HepG2 (cell line): Measurements from ENCODE around the gene COA3. TPM values are rescaled to one million over a fixed set of nuclear protein-coding genes. Genes with fewer than 3 reads are reported as not detected.

Experiments used
- IKZF5 ChIP-seq: IDR thresholded peaks from 2 replicates; pipeline ENCODE4 v1.6.1; 2018; ENCODE audit warnings: missing genetic modification reagents, mild to moderate bottlenecking, missing compliant biosample characterization
- LRRFIP1 ChIP-seq: sonication (generic); formaldehyde crosslinking; conservative IDR thresholded peaks from 2 replicates; pipeline ENCODE4 v1.4.0; 2020; ENCODE audit warnings: missing genetic modification reagents
- NR2F2 ChIP-seq: IDR thresholded peaks from 2 replicates; pipeline ENCODE4 v1.6.1; 2012; ENCODE audit warnings: low read depth, inconsistent platforms, borderline replicate concordance
- PAXIP1 ChIP-seq: sonication (generic); formaldehyde crosslinking; conservative IDR thresholded peaks from 2 replicates; pipeline ENCODE4 v1.4.0; 2020; ENCODE audit warnings: mild to moderate bottlenecking, missing genetic modification reagents, moderate library complexity
- PHB2 ChIP-seq: fragments of 450-650 bp; IDR thresholded peaks from 2 replicates; pipeline ENCODE4 v1.6.1; 2018; ENCODE audit not compliant: partially characterized antibody
- POGK ChIP-seq: sonication (generic); formaldehyde crosslinking; conservative IDR thresholded peaks from 2 replicates; pipeline ENCODE4 v1.8.0; 2022; ENCODE audit warnings: mild to moderate bottlenecking, moderate library complexity, missing genetic modification reagents
- SAFB2 ChIP-seq: sonication (generic); formaldehyde crosslinking; IDR thresholded peaks from 2 replicates; pipeline ENCODE4 v1.5.1; 2020; ENCODE audit warnings: missing genetic modification reagents, low read depth, mild to moderate bottlenecking, borderline replicate concordance
- SMARCE1 ChIP-seq: fragments of 450-650 bp; IDR thresholded peaks from 2 replicates; pipeline ENCODE4 v1.6.1; 2017; ENCODE audit warnings: borderline replicate concordance
- TARDBP ChIP-seq: sonication (generic); formaldehyde crosslinking; IDR thresholded peaks from 2 replicates; pipeline ENCODE4 v1.8.0; 2022; ENCODE audit warnings: mild to moderate bottlenecking, missing genetic modification reagents
- TCF12 ChIP-seq, 2 experiments: fragments of 450-650 bp in 1 of 2; sonication (generic) in 1 of 2; formaldehyde crosslinking in 1 of 2; IDR thresholded peaks; 2 replicates each; pipeline versions ENCODE4 v1.6.1 to v1.8.0; 2017 to 2022; ENCODE audit warnings: antibody characterized with exemption in 1 of 2, mild to moderate bottlenecking in 1 of 2, missing genetic modification reagents in 1 of 2, moderate library complexity in 1 of 2
- TIGD3 ChIP-seq: sonication (generic); formaldehyde crosslinking; IDR thresholded peaks from 2 replicates; pipeline ENCODE4 v1.5.1; 2020; ENCODE audit warnings: mild to moderate bottlenecking, missing genetic modification reagents, borderline replicate concordance
- ZNF101 ChIP-seq: sonication (generic); formaldehyde crosslinking; IDR thresholded peaks from 2 replicates; pipeline ENCODE4 v1.4.0; 2020; ENCODE audit warnings: mild to moderate bottlenecking, low read depth, missing genetic modification reagents, borderline replicate concordance
- ZNF740 ChIP-seq: sonication (generic); formaldehyde crosslinking; IDR thresholded peaks from 2 replicates; pipeline ENCODE4 v1.4.0; 2020; ENCODE audit warnings: missing genetic modification reagents
- ZNF800 ChIP-seq: sonication (generic); formaldehyde crosslinking; IDR thresholded peaks from 2 replicates; pipeline ENCODE4 v1.4.0; 2020; ENCODE audit warnings: missing genetic modification reagents
- ZNF850 ChIP-seq: sonication (generic); formaldehyde crosslinking; conservative IDR thresholded peaks from 2 replicates; pipeline ENCODE4 v1.9.0; 2021; ENCODE audit warnings: mild to moderate bottlenecking, missing genetic modification reagents
- polyA plus RNA-seq, 8 experiments: library from polyadenylated mRNA; depleted of rRNA in 3 of 8; stranded (reverse) in 7 of 8; unstranded in 1 of 8; fragments of >200 nt; fragmentation: Illumina TruSeq in 4 of 8; extraction: Trizol in 4 of 8; gene quantifications; 2 replicates each; pipeline versions ENCODE4 v1.2.1 to v1.2.3, GENCODE V29; 2011 to 2016; ENCODE audit warnings: low read depth in 4 of 8, missing spikeins in 1 of 8, mixed read lengths in 1 of 8; ENCODE audit not compliant: insufficient read depth in 1 of 8
- total RNA-seq, 5 experiments: library from RNA; depleted of rRNA; stranded (reverse); fragments of >200 nt; fragmentation: Illumina TruSeq; extraction: Trizol; gene quantifications; 2 replicates each; pipeline ENCODE4 v1.2.3, GENCODE V29; 2016; ENCODE audit warnings: low read depth in 1 of 5

COA3 gene
- total and polyA plus RNA-seq, 2 of the 13 experiments (the other 11 are each of a cell fraction or from before 2014, with no cell fraction given): 133 to 202 TPM

GRCh38 chr17:42843358-42843934 is 44.9 kb upstream of the COA3 start (continued):
- TF ChIP-seq ZNF800 (CRISPR knock-in tag) (no peak), LRRFIP1 (CRISPR knock-in tag) (no peak), NR2F2 (peak; percentile 20; the same call in 1 of the 2 replicates), SMARCE1 (no peak), PHB2 (no peak), TCF12 (IDR thresholded peaks at IDR 0.05) (no peak), TCF12 (CRISPR knock-in tag; IDR thresholded peaks at IDR 0.05) (no peak), TIGD3 (CRISPR knock-in tag) (no peak), ZNF101 (CRISPR knock-in tag) (no peak), SAFB2 (CRISPR knock-in tag) (no peak; the same call in 1 of the 2 replicates), ZNF850 (no peak), ZNF740 (CRISPR knock-in tag) (no peak), TARDBP (CRISPR knock-in tag) (no peak; the same call in 1 of the 2 replicates), IKZF5 (CRISPR knock-in tag) (peak; percentile 62; the same call in 1 of the 2 replicates), POGK (CRISPR knock-in tag) (no peak), PAXIP1 (CRISPR knock-in tag) (no peak; the same call in 1 of the 2 replicates)
